IPS-15b (cell line): Measurements from ENCODE around the gene ZNRF4.
"Not testable (repeated sequence)": the region's sequence is repeated elsewhere in the genome, so short reads cannot be mapped to it uniquely, and the experiment has no call there.

Source experiments
- H3K27me3 ChIP-seq: one replicate; pipeline ENCODE4 v1.6.1; 2013; ENCODE audit warnings: low read length; ENCODE audit not compliant: control insufficient read depth, insufficient read depth
- H3K36me3 ChIP-seq: one replicate; pipeline ENCODE4 v1.6.1; 2013; ENCODE audit warnings: low read length; ENCODE audit not compliant: control insufficient read depth, insufficient read depth
- H3K4me1 ChIP-seq: one replicate; pipeline ENCODE4 v1.6.1; 2013; ENCODE audit warnings: mild to moderate bottlenecking, low read length; ENCODE audit not compliant: control insufficient read depth, insufficient read depth
- H3K4me3 ChIP-seq: one replicate; pipeline ENCODE4 v1.5.1; 2013; ENCODE audit warnings: low read depth, low read length
- H3K9ac ChIP-seq: one replicate; pipeline ENCODE4 v1.6.1; 2013; ENCODE audit warnings: low read depth, mild to moderate bottlenecking, low read length
- H3K9me3 ChIP-seq: one replicate; pipeline ENCODE4 v1.6.1; 2013; ENCODE audit warnings: mild to moderate bottlenecking, low read length; ENCODE audit not compliant: control insufficient read depth, insufficient read depth

The ZNRF4 gene

GRCh38 chr19:5455367-5456129 is at the start of gene ZNRF4:
Gene ZNRF4 (plus strand): TSS chr19:5455417. CDS start chr19:5455492, 75 bp downstream.
- Histone ChIP-seq H3K4me3 (no peak within 1 kb of the TSS), H3K9ac (no peak within 1 kb of the TSS)

DNA sequence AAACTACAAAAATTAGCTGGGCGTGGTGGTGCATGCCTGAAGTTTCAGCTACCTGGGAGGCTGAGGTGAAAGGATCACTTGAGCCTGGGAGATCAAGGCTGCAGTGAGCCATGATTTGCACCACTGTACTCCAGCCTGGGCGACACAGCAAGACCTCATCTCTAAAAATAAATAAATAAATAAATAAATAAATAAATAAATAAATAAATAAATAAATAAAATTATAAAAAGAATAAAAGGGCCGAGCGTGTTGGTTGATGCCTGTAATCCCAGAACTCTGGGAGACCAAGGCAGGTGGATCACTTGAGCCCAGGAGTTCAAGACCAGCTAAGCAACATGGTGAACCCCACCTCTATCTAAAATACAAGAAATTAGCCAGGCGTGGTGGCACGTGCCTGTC is 49.0 kb upstream of the ZNRF4 start:
- not testable (repeated sequence) for H3K4me3 ChIP-seq, H3K36me3 ChIP-seq, H3K9ac ChIP-seq, H3K4me1 ChIP-seq, H3K9me3 ChIP-seq, H3K27me3 ChIP-seq

More at GRCh38 chr19:5455367-5456129, at the start of gene ZNRF4:
- H3K4me1 ChIP-seq, result no peaks in the 10 kb centered on the region
- no peaks in the 10 kb centered on the region for H3K9me3 ChIP-seq
- H3K27me3 ChIP-seq, result no peaks in the 10 kb centered on the region
- H3K36me3 ChIP-seq, result no peaks in the 10 kb centered on the region

- H3K9me3 ChIP-seq, result no peaks in the 10 kb centered on the region
- no peaks in the 10 kb centered on the region for H3K4me1 ChIP-seq
- H3K36me3 ChIP-seq, result no peaks in the 10 kb centered on the region
Measured at GRCh38 chr19:5406816-5407215, 48.4 kb upstream of the ZNRF4 start.

DNA sequence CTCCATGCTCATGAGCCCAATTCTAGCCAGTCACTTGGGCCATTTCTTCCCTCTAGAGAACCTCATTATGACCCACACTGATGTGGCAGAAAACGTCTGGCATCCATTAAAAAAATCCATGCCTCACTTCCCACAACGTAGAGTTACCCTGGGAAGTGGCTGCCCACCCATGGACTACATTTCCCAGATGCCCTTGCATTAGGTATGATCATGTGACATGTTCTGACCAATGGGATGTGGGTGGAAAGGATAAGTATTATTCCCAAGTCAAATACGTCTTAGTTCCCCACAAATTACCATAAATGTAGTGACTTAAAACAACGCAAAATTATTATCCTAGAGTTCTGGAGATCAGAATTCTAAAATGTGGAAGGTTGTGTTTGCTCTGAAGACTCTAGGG is 47.9 kb upstream of the ZNRF4 start:
- H3K36me3 ChIP-seq, result no peaks in the 10 kb centered on the region
- peaks cover 6% of the 10 kb centered on the region for H3K27me3 ChIP-seq

More at GRCh38 chr19:5406816-5407215, 48.4 kb upstream of the ZNRF4 start:
- Histone ChIP-seq H3K27me3 (peaks cover 6% of the 10 kb centered on the region), H3K9ac (no peak overlapping the region), H3K4me3 (no peak overlapping the region)

DNA sequence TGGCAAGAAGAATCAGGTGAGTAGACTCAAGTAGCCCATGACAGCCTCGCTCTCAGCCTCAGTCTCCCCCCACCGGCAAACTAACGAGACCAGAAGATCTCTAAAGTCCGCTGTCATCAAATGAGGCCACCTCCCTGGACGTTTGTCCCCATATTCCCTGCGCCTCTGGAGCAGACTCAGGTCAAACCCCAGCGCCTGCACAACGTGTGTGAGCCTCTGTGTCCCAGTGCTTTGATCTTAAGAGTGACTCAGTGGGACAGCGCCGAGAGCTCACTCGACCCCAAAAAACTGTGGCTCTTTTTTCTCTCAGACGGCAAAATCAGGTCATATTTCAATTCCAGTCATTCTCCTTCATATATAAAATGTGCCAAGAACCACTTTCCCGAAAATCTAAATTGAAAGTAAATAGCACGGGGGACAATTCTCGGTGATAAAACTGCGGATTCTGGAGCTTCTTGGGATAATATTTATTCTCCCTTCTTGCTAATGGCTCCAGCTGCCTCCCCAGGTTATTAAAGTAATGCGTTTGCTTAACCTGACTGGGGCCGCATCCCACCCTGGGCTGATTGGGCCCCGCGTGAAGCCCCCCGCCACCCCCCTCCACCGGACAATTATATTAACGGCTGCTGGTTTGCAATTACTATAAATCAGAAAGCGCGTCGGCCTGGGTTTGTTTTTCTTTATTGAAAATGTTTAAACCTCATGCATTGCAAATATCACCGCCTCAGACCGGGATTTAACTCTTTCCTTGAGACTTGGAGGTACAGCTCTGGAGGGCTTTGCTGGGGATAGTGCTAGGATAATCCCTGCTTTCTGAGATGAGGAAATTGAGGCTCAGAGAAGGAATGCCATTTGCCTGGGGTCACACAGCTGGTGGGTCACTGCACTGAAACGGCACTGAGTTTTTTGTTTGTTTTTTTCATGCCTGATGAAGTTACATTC is 37.5 kb upstream of the ZNRF4 start:
- H3K4me3 ChIP-seq, result no peak overlapping the region
- peaks cover 12% of the 10 kb centered on the region for H3K4me1 ChIP-seq
- H3K36me3 ChIP-seq, result no peaks in the 10 kb centered on the region
- H3K9ac ChIP-seq, result no peak overlapping the region
- no peaks in the 10 kb centered on the region for H3K27me3 ChIP-seq
- H3K9me3 ChIP-seq, result no peaks in the 10 kb centered on the region

More for the DNA sequence above, 47.9 kb upstream of the ZNRF4 start:
- no peak overlapping the region for H3K4me3 ChIP-seq
- H3K4me1 ChIP-seq, result no peaks in the 10 kb centered on the region
- H3K9ac ChIP-seq, result no peak overlapping the region
- no peaks in the 10 kb centered on the region for H3K9me3 ChIP-seq

DNA sequence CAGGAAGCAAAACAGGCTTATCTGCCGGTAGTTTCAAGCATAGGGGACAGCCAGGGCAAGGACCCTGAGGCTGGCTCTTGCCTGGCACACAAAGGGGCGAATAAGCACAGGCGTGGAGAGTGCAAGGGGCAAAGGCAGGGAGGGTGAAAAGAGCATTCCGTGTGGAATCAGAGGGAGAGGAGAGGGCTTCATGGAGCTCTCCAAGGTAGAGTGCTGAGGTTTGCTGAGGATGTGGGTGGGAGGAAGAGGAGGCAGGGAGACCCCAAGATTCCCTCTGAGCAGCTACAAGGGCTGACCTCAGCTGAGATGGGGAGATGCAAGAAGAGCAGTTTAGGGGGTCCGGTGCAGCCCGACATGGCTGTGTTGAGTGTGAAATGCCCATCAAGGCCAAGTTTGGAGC is 36.5 kb upstream of the ZNRF4 start:
- no peak overlapping the region for H3K4me3 ChIP-seq
- no peak overlapping the region for H3K9ac ChIP-seq
- no peaks in the 10 kb centered on the region for H3K27me3 ChIP-seq
- H3K9me3 ChIP-seq, result no peaks in the 10 kb centered on the region
- H3K4me1 ChIP-seq, result peaks cover 12% of the 10 kb centered on the region
- H3K36me3 ChIP-seq, result no peaks in the 10 kb centered on the region

GRCh38 chr19:5420953-5421352 is 34.3 kb upstream of the ZNRF4 start:
- H3K27me3 ChIP-seq, result peaks cover 2% of the 10 kb centered on the region
- H3K9me3 ChIP-seq, result no peaks in the 10 kb centered on the region
- H3K36me3 ChIP-seq, result no peaks in the 10 kb centered on the region
- no peak overlapping the region for H3K9ac ChIP-seq
- H3K4me3 ChIP-seq, result no peak overlapping the region
- peaks cover 12% of the 10 kb centered on the region for H3K4me1 ChIP-seq

GRCh38 chr19:5423567-5424125 is 31.6 kb upstream of the ZNRF4 start:
- peaks cover 2% of the 10 kb centered on the region for H3K27me3 ChIP-seq
- H3K4me1 ChIP-seq, result peaks cover 9% of the 10 kb centered on the region
- no peaks in the 10 kb centered on the region for H3K36me3 ChIP-seq
- H3K9me3 ChIP-seq, result no peaks in the 10 kb centered on the region
- H3K4me3 ChIP-seq, result no peak overlapping the region
- no peak overlapping the region for H3K9ac ChIP-seq

DNA sequence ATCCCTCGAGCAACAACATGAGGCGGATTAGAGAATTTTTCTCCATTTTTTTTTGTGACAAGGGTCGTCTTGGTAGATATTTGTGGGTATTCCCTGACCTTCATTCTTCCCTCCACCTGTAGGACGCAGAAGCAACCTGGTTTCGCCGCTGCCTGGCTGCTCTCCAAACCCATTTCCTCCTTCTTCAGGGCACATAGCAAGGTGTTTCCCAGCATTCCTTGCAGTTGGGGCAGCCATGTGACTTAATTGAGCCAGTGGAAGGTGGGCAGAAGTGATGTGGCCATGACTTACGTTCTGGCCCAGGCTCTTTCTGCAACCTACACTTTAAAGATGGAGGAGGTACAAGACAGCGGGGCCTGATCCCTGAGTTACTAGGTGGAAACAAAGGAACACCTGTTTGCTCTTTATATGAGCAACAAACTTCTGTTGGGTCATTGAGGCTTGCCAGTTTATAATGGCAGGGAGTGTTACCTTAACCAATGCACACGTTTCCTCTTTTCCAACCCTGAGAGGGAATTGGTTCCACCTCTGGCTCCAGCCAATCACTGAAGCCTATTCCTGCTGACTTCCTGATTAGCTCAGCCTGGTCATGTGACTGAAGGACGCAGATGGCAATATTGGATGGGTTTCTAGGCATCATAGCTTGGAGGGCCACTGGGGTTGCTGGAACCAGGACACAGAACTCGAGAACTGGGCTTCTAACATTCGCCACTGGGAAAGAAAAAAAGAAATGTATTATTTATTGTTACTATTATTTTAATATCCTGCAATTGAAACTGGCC is 30.8 kb upstream of the ZNRF4 start:
- no peaks in the 10 kb centered on the region for H3K9me3 ChIP-seq
- no peak overlapping the region for H3K9ac ChIP-seq
- peaks cover 9% of the 10 kb centered on the region for H3K4me1 ChIP-seq
- H3K4me3 ChIP-seq, result no peak overlapping the region
- H3K36me3 ChIP-seq, result no peaks in the 10 kb centered on the region
- peaks cover 2% of the 10 kb centered on the region for H3K27me3 ChIP-seq

- H3K4me3 ChIP-seq, result no peak overlapping the region
Measured at GRCh38 chr19:5425260-5425659, 30.0 kb upstream of the ZNRF4 start.

GRCh38 chr19:5430237-5430636 is 25.0 kb upstream of the ZNRF4 start:
- H3K9ac ChIP-seq, result no peak overlapping the region
- H3K27me3 ChIP-seq, result peaks cover 4% of the 10 kb centered on the region

More at GRCh38 chr19:5425260-5425659, 30.0 kb upstream of the ZNRF4 start:
- H3K4me1 ChIP-seq, result peaks cover 9% of the 10 kb centered on the region
- H3K36me3 ChIP-seq, result no peaks in the 10 kb centered on the region
- peaks cover 2% of the 10 kb centered on the region for H3K27me3 ChIP-seq
- no peak overlapping the region for H3K9ac ChIP-seq
- H3K9me3 ChIP-seq, result no peaks in the 10 kb centered on the region

More at GRCh38 chr19:5430237-5430636, 25.0 kb upstream of the ZNRF4 start:
- Histone ChIP-seq H3K4me3 (no peak overlapping the region), H3K4me1 (peaks cover 2% of the 10 kb centered on the region), H3K9me3 (no peaks in the 10 kb centered on the region), H3K36me3 (no peaks in the 10 kb centered on the region)
